ENCODE results near the gene GRIK4. TPM values are rescaled to one million over a fixed set of nuclear protein-coding genes. Genes with fewer than 3 reads are reported as not detected.

GRIK4 gene
- total and polyA plus RNA-seq, 9 of the 15 experiments (the other 6 are each of a cell fraction or from before 2014, with no cell fraction given), result not detected

- TF ChIP-seq MNT (conservative IDR thresholded peaks at IDR 0.05) (no peak), TEAD2 (tag; IDR thresholded peaks at IDR 0.05) (no peak), MITF (IDR thresholded peaks at IDR 0.05) (no peak), ZFP1 (CRISPR knock-in tag; IDR thresholded peaks at IDR 0.05) (no peak), MYC (IDR thresholded peaks at IDR 0.05; ENCODE audit: low read depth, low read length) (no peak), MYC (CRISPR knock-in tag; IDR thresholded peaks at IDR 0.05; ENCODE audit: borderline replicate concordance, low read depth) (no peak), DDX20 (tag; IDR thresholded peaks at IDR 0.05; ENCODE audit: low read depth) (no peak), ZBTB49 (CRISPR knock-in tag; IDR thresholded peaks at IDR 0.05; ENCODE audit: borderline replicate concordance) (no peak), TOE1 (IDR thresholded peaks at IDR 0.05; ENCODE audit: borderline replicate concordance) (no peak), TOE1 (CRISPR knock-in tag; IDR thresholded peaks at IDR 0.05; ENCODE audit: borderline replicate concordance, low read depth) (no peak), RBM25 (IDR thresholded peaks at IDR 0.05; ENCODE audit: low read depth, low read length, severe bottlenecking) (no peak), CBX2 (IDR thresholded peaks at IDR 0.05; ENCODE audit: insufficient read depth, low read length, poor library complexity, severe bottlenecking) (no peak)
Observed at GRCh38 chr11:120682866-120683265, 171.3 kb downstream of the GRIK4 start (continued).

Data from K562 (cell line).